ENCODE measurements around the gene PPP5C.
A peak's percentile ranks its signal among the peaks of the same experiment; 100 is the strongest.
"Not testable (repeated sequence)": the region's sequence is repeated elsewhere in the genome, so short reads cannot be mapped to it uniquely, and the experiment has no call there.

Gene PPP5C

GRCh38 chr19:46386996-46387712 lies 40.3 kb downstream of the PPP5C start:
- DNase-seq (ENCODE audit: low read depth) = no peak

- no peak for DNase-seq (ENCODE audit: low read depth)
Measured at GRCh38 chr19:46387713-46388130, 40.8 kb downstream of the PPP5C start.

- no peak for DNase-seq (ENCODE audit: low read depth)
Measured at GRCh38 chr19:46388311-46389095, 41.6 kb downstream of the PPP5C start.

- DNase-seq (ENCODE audit: low read depth) = no peak
Measured at GRCh38 chr19:46390121-46390858, 43.4 kb downstream of the PPP5C start.

GRCh38 chr19:46390866-46391265 lies 44.0 kb downstream of the PPP5C start:
- no peak for DNase-seq (ENCODE audit: low read depth)

GRCh38 chr19:46391296-46392251 lies 44.7 kb downstream of the PPP5C start:
- no peak for DNase-seq (ENCODE audit: low read depth)

- DNase-seq (ENCODE audit: low read depth) = peak; percentile 53
Measured at GRCh38 chr19:46392252-46392801, 45.4 kb downstream of the PPP5C start.

GRCh38 chr19:46392837-46393236 lies 46.0 kb downstream of the PPP5C start:
- no peak for DNase-seq (ENCODE audit: low read depth)

- no peak for DNase-seq (ENCODE audit: low read depth)
Measured at GRCh38 chr19:46393456-46394401, 46.8 kb downstream of the PPP5C start.

- no peak for DNase-seq (ENCODE audit: low read depth)
Measured at GRCh38 chr19:46394402-46394797, 47.5 kb downstream of the PPP5C start.

GRCh38 chr19:46397801-46398479 lies 51.1 kb downstream of the PPP5C start:
- not testable (repeated sequence) for DNase-seq (ENCODE audit: low read depth)

- DNase-seq (ENCODE audit: low read depth) = no peak
Measured at GRCh38 chr19:46402725-46403124, 55.8 kb downstream of the PPP5C start.

- DNase-seq (ENCODE audit: low read depth) = no peak
Measured at GRCh38 chr19:46404055-46404752, 57.3 kb downstream of the PPP5C start.

- no peak for DNase-seq (ENCODE audit: low read depth)
Measured at GRCh38 chr19:46404753-46405468, 58.0 kb downstream of the PPP5C start.

GRCh38 chr19:46406976-46407375 lies 60.1 kb downstream of the PPP5C start:
- DNase-seq (ENCODE audit: low read depth) = no peak

GRCh38 chr19:46407856-46408663 lies 61.2 kb downstream of the PPP5C start:
- DNase-seq (ENCODE audit: low read depth) = no peak

GRCh38 chr19:46408664-46409039 lies 61.8 kb downstream of the PPP5C start:
- no peak for DNase-seq (ENCODE audit: low read depth)
